T follicular helper cell (primary cell): ENCODE measurements around the gene CSF1R.
"Not testable (repeated sequence)": the region's sequence is repeated elsewhere in the genome, so short reads cannot be mapped to it uniquely, and the experiment has no call there.

ENCODE experiments used
- DNase-seq: peaks from one replicate; pipeline ENCODE4 v3.0.0-alpha.2; 2020; ENCODE audit warnings: low read depth

Gene CSF1R

DNA sequence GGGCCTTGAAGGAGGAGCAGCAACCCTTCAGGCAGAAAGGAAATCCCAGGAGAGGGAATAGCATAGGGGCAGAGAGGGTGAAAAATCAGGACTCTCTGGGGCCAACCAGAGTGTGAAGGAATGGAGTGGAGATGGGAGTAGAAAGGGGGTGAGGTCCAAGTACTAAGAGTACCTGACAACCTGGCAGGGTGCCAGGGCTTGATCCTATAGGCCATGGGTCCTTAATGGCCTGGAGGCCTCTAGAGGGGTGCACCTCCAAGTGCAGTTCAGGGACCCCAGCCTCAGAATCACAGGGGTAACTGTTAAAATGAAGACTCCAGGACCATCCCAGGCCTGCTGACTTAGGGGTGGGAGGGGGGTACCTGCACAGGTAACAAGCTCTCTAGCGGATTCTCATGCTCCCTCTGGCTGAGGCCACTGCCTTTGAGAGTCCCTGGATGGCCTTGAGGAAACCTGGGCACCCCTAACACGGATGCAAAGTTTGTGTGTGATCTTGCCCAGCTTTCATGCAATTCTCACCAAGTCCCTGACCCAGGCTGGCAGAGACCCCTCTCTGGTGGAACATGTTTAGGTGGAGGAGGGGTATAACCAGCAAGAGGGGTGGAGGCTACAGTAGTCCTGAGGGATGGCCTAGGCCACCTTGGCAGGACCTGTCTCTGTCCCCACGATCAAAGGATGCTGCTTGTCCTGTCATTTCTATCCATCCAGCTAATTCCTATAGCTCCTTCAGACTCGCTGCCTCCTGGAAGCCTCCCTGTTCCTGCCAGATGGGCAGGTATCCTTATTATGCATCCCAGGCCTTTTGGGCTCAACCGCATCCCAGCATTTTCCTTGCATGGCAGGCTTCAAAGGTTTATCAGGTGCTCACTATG lies 17.6 kb upstream of the CSF1R start:
- DNase-seq, result no peak

DNA sequence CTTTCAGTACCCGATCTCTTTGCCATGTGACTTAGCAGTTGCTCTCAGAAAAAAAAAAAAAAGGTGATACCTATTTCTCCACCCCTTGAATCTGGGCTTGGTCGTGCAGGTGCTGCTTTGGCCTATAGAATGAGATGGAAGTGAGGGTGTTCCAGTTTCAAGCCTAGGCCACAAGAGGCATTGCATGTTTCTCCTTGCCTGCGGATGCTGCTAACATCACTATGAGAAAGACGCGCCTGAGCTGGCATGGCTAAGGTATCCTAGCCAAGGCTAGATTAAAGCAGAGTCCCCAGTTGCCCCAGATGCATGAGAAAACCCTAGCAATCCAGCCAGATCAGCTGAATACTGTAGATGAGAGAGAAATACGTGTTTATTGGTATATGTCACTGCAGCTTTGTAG lies 14.7 kb upstream of the CSF1R start:
- no peak for DNase-seq

GRCh38 chr5:150097152-150097551 lies 10.8 kb upstream of the CSF1R start:
- no peak for DNase-seq

DNA sequence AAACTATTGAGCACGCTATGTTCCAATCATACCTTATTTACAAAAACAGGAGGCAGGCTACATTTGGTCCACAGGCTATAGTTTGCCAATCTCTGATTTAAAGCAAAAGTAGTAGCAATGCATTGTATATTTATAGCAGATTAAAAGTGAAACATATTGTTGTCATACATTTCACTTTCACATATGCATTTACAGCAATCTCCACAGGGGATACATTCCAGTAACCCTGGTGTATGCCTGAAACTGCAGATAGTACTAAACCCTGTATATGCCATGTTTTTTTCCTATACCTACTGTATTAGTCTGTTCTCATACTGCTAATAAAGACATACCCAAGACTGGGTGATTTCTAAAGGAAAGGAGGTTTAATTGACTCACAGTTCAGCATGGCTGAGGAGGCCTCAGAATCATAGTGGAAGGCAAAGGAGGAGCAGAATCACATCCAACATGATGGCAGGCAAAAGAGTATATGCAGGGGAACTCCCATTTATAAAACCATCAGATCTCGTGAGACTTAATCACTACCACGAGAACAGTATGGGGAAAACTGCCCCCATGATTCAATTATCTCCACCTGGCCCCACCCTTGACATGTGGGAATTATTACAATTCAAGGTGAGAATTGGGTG lies 5.9 kb upstream of the CSF1R start:
- no peak for DNase-seq

- no peak for DNase-seq
These were observed 1.0 kb downstream of the CSF1R start for GRCh38 chr5:150085191-150085912.

DNA sequence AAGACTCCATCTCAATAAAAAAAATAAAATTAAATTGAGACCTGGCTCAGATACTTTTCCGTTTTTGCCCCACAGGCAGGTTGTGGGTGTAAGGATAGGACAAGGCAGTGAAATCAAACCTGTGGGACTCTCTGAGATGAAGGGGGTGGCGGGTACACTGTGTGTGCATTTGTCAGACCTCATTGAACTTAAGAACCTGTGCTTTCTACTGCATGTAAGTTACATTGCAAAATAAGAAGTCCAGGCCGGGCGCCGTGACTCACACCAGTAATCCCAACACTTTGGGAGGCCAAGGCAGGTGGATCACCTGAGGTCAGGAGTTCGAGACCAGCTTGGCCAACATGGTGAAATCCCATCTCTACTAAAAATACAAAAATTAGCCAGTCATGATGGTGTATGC lies 1.6 kb downstream of the CSF1R start:
- not testable (repeated sequence) for DNase-seq

DNA sequence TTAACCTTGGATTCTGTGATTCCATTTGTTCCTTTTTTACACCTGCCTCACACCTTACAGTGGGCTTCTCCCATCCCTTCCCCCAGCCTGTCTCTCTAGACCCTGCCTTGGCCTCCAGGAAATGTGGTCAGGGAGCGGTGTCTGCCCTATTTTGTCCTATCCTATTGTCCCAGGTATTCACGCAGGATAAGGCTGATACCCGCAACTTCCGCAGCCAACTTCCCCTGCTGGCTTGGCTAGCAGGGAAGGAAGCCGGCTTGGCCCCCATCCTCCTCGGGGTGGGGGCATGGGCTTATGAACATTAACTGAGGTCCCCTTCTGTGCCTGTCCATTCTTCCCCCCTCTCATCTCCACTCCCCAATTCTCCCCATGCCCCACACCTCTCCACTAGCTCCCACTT lies 3.5 kb downstream of the CSF1R start:
- DNase-seq, result no peak

DNA sequence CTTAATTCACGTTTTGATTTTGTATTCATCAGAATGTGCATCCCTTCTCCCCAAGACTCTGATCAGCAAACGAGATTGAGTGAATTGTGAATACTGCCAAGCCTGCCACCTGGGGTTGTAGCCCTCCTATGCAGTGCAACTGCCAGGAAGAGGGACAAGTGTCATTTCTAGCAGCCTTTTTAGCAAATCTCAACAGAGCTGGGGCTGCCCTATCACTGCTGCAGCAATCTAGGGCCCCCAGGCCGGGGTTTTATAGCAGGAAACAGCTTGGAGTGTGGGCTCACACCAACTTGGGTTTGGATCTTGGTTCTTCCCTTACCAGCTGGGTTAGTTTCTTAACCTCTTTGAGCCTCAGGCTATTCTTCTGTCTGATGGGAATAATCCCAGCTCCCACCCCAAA lies 4.0 kb downstream of the CSF1R start:
- DNase-seq, result no peak

DNA sequence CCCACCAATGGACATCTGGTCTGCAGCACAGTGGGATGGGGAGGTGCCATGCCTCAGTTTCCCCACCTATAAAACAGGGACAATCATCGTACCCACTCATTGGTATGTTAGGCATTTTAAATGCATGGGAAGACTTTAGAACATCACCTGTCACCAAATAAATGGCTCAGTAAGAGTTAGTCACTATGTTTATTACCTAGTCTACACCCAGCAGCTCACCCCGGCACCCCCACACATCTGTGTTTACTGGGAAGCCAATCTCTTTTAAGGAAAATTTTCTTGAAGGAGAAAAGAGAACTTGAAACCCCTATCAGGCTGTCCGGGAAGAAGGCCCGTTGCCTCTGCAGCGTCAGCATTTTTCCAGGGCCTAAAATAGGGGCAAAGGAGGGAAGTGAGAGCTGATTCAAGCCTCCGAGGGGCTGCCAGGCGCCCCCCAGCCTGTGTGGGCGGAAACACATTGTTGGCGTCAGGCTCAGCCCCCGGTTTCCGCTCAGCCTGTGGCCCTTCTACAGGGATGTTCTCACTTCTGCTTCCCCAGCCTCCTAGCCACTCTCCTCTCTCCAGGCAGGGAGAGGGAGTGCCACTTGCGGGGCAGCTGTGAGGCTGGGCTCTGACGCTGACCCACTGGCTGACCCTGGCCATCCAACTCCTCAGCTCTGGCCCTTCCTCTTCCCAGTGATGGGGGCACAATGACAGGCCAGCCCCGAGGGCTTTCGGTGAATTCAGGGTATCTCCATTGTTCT lies 4.6 kb downstream of the CSF1R start:
- no peak for DNase-seq

GRCh38 chr5:150080696-150081435 lies 5.5 kb downstream of the CSF1R start:
- DNase-seq, result no peak

DNA sequence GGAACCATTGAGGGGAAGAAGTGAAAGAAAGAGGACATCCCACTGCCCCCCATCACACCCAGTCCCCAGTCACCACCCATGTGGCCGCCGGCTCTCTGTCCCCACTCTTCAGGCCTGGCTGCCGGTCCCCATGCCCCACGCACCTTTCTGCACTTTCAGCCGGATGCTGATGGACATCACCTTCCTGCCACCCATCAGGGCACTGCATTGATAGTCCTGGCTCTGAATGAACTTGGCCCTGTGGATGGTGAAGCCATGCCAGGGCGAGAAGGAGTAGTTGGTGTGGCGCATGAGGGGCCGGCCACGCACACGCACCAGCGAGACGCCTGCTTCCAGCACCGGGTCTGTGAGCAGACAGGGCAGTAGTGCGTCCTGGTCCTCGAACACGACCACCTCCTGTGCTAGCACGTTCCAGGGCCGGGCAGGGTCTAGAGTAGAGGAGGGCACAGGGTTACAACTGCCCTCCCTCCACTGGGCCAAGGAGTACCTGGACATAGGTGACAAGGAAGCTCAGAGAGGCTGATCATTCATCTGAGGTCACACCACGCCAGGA lies 6.4 kb downstream of the CSF1R start:
- no peak for DNase-seq

DNA sequence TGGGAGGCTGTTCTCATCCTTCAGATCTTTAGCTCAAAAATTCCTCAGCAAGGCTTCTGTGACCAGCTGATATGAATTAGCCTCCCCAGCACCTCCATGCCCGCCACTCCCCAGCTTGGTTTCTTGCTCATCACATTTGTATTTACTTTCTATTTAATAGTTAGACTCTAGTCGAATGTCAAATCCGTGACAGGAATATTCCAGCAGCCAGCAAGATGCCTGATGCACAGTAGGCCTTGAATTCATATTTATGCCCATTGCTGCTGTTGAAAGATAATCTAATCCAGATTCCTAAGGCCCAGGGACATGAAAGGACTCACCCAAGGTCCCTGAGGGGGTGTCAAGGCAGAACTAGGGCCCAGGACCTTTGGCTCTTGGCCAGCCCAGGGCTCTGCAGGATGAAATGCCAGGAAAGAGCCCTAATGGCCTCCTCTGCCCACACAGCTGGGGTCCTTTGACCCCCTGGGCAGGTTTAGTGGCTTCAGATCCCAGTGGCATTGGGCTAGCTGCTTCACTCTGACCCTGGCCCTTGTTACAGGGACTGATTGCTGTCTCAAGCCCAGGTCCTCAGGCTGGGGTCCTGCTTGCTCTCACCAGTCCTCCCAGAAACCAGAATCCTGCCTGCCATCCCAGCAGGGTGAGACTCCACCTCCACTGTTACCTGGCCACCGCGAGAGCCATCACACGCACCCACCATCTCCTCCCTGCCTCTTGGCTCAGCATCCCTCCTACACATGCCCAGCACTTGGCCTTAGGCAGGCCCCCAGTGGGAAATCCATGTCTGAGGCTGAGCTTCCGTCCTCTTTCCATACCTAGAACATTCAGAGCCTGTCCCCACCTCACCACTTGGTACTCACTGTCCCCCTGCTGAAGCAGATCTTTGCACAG lies 7.3 kb downstream of the CSF1R start:
- no peak for DNase-seq

GRCh38 chr5:150077996-150078801 lies 8.2 kb downstream of the CSF1R start:
- no peak for DNase-seq

- no peak for DNase-seq
These were observed 9.3 kb downstream of the CSF1R start for GRCh38 chr5:150077060-150077459.

DNA sequence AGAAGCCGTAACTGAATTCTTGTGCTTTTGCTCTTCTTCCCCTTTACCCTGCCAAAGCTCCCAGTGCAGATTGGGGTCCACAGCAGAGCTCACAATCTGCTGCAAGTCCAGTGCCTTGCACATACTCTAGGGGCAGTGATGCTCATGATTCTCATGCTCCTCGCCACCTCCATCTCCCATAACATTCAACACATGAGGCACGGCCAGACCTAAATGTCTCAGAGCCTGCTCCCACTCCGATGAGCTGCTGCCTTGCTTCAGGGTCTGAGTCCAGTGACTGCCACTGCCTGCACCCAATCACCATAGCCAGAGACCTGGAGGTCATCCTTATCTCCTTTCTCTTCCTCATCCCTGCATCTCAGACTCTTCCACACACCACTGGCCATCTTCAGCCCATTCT lies 10.5 kb downstream of the CSF1R start:
- DNase-seq, result no peak

DNA sequence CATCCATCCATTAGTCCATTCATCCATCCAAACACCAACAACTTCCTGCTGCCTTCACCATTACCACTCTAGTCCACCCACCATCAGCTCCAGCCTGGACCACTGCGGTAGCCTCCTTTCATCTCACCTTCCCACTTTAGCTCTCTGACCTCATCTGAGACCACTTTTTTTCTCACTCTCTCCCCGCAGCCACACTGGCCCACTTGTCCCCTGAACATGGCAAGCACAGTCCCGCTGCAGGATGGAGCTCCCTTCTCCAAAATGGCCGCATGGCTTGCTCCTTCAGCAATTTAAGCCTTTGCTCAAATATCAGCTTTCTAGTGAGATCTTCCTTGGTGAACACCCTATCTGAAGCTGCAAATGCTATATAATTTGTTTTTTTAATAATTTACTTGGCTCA lies 11.1 kb downstream of the CSF1R start:
- no peak for DNase-seq

DNA sequence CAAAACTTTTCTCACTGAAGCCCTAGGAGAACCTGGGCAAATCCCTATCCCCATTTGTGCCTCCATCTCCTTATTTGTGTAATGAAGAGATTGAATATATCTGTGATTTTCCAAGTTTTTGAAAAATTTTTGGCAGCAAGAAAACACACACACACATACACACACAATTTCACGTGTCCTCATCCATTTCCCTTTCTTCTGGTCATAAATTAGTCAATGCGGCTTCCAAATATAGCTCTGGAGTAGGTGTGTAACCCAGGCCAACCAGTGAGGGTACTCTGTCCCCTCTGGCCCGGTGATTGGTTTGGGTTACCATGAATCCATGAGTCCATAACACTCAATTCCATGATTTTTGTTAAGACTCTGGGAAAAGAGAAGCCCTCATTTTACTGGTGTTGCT lies 12.7 kb downstream of the CSF1R start:
- no peak for DNase-seq

DNA sequence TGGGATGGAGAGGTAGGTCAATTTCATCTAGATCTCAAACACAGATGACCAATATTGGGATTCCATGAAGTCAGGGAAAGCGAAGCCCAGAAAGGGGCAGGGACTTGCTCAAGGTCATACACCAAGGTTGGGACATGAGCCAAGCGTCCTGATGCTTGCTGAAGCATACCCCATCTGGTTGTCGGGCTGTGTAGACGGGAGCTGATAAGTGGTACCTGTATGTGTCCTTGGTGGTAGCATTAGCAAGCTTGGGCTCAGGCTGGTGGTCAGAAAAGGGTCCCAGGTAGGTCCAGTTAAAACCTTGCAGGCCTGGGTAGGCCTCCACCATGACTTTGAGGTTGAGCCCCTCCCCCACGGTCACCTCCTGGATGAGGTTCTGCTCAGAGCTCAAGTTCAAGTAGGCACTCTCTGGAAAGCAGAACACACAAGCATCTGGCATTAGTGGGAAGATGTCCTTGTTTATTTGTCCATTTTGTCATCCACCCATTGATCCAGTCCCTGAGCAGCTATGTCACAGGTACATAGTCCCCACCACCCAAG lies 13.2 kb downstream of the CSF1R start:
- DNase-seq, result no peak

DNA sequence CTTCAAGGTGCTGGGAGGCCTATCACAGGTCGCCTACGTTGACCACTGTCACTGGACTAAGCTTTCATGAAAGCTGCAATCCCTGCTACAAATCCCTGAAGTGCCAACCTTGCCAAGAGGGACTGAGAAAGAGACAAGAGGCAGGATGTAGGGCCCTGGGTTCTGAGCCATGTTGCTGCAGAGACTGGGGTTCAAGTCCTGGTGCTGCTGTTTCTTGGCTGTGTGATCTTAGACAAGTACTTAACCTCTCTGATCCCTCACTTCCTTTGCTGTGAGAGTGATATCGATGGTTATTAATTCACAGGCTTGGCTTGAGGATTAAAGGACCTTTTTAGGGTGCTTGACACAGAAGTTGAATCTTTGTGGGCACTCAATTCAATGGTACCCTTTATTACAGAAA lies 15.5 kb downstream of the CSF1R start:
- DNase-seq, result no peak
